Colonic mucosa (tissue), 4 donors: Measurements from ENCODE around the gene SMYD1. TPM values are rescaled to one million over a fixed set of nuclear protein-coding genes. Genes with fewer than 3 reads are reported as not detected.

ENCODE experiments used
- DNase-seq: peaks from one replicate; pipeline ENCODE4 v3.0.0-alpha.2; 2020
- H3K27ac ChIP-seq: fragments of 200-600 bp; one replicate; pipeline ENCODE4 v1.8.0; 2021
- H3K27me3 ChIP-seq: fragments of 200-600 bp; one replicate; pipeline ENCODE4 v1.8.0; 2021
- H3K36me3 ChIP-seq: fragments of 200-600 bp; one replicate; pipeline ENCODE4 v1.8.0; 2021
- H3K4me1 ChIP-seq: fragments of 200-600 bp; one replicate; pipeline ENCODE4 v1.8.0; 2021; ENCODE audit warnings: mild to moderate bottlenecking
- H3K4me3 ChIP-seq: fragments of 200-600 bp; one replicate; pipeline ENCODE4 v1.8.0; 2021
- H3K9ac ChIP-seq, 2 donors: one replicate each; pipeline ENCODE4 v1.7.0; 2013; ENCODE audit warnings: control low read depth in 2 of 2, low read depth in 2 of 2, low read length in 2 of 2
- H3K9me3 ChIP-seq: fragments of 200-600 bp; one replicate; pipeline ENCODE4 v1.8.0; 2021
- CTCF ChIP-seq: fragments of 200-600 bp; IDR thresholded peaks from one replicate; pipeline ENCODE4 v1.8.0; 2022; ENCODE audit warnings: antibody characterized with exemption, mild to moderate bottlenecking
- intact Hi-C: fragments of 100-400 bp; cut with DNase I; formaldehyde crosslinking; loops from one replicate; pipeline ENCODE4 v1.14.1; 2022
- total RNA-seq, 2 donors: library from RNA; stranded (reverse); fragmentation: NEBNext Ultra II Directional in 1 of 2; extraction: Animal tissue kit (Norgen Biotek cat#: 25700) in 1 of 2; gene quantifications; one replicate each; pipeline ENCODE4 v1.2.1, GENCODE V29; 2021
- donor health status: healthy.
- donor health status: DM: no; HTN: no; CAD: no.
- donor health status: DM: no; HTN: no; CAD: no.

Gene SMYD1
- total RNA-seq, 2 donors from 2014 or later, result 1.9 TPM; not detected in 1

DNA sequence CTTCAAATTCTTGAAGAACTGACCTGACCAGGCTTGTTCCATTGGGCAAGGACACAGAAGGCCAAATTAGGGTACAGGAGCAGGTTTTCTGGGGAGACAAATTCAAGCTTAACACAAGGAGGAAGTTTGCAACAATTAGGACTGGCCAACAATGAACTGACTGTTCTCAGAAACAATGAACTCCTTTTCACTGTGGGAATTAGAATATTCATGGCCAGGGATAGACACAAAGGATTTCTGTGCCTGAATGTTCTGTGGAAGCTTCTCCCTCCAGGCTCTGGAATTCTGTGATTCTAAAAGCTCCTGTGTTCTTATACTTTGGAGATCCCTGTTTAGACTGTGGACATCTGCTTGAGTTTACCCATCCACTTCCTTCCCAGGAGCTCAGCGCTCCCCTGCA is 15.2 kb downstream of the SMYD1 start:
- Histone ChIP-seq H3K9ac (no peak overlapping the region), H3K36me3 (no peaks in the 10 kb centered on the region), H3K27ac (no peak overlapping the region), H3K4me3 (no peak overlapping the region), H3K4me1 (no peaks in the 10 kb centered on the region), H3K9me3 (no peaks in the 10 kb centered on the region), H3K27me3 (no peaks in the 10 kb centered on the region)
- intact Hi-C loops, result no loop called here
- TF ChIP-seq CTCF, result no peak
- no peak for DNase-seq

GRCh38 chr2:88085099-88085498 is 17.5 kb downstream of the SMYD1 start:
- Histone ChIP-seq H3K9me3 (no peaks in the 10 kb centered on the region), H3K9ac (no peak overlapping the region), H3K4me1 (no peaks in the 10 kb centered on the region), H3K4me3 (no peak overlapping the region), H3K36me3 (no peaks in the 10 kb centered on the region), H3K27me3 (no peaks in the 10 kb centered on the region), H3K27ac (no peak overlapping the region)
- DNase-seq, result no peak
- TF ChIP-seq CTCF, result no peak
- intact Hi-C loops, result no loop called here

- H3K27ac ChIP-seq, result no peak overlapping the region
- no peak for DNase-seq
- no peaks in the 10 kb centered on the region for H3K27me3 ChIP-seq
- H3K4me3 ChIP-seq, result no peak overlapping the region
- H3K9ac ChIP-seq, result no peak overlapping the region
- TF ChIP-seq CTCF, result no peak
- H3K9me3 ChIP-seq, result no peaks in the 10 kb centered on the region
- intact Hi-C loops, result no loop called here
- no peaks in the 10 kb centered on the region for H3K36me3 ChIP-seq
- H3K4me1 ChIP-seq, result no peaks in the 10 kb centered on the region
Observed at GRCh38 chr2:88085602-88086001, 18.0 kb downstream of the SMYD1 start.

DNA sequence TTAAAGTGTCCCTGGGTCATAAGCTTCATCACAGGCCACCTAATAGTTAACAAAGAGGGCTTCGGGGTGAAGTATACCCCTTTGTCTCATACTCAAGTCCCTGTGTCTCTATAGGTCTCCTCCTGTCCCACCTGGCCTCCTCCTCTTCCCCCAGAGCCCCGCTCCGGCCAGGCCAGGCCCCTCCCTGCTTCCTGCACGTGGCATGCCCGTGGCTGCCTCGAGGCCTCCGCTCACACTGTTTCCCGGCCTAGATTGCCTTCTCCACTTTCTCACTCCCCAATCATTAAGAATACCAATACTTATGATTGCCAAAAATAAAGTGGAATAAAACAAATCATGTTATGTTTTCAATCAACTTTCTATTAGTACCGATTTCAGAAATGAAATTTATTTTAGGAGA is 18.8 kb downstream of the SMYD1 start:
- no peak for TF ChIP-seq CTCF
- Histone ChIP-seq H3K9me3 (no peaks in the 10 kb centered on the region), H3K4me3 (no peak overlapping the region), H3K9ac (no peak overlapping the region), H3K4me1 (no peaks in the 10 kb centered on the region), H3K27ac (no peak overlapping the region), H3K27me3 (no peaks in the 10 kb centered on the region), H3K36me3 (no peaks in the 10 kb centered on the region)
- DNase-seq, result no peak
- intact Hi-C loops, result no loop called here

GRCh38 chr2:88087073-88087472 is 19.4 kb downstream of the SMYD1 start:
- Histone ChIP-seq H3K36me3 (no peaks in the 10 kb centered on the region), H3K27me3 (no peaks in the 10 kb centered on the region), H3K9ac (no peak overlapping the region), H3K27ac (no peak overlapping the region), H3K4me1 (no peaks in the 10 kb centered on the region), H3K4me3 (no peak overlapping the region), H3K9me3 (no peaks in the 10 kb centered on the region)
- intact Hi-C loops, result no loop called here
- no peak for TF ChIP-seq CTCF
- DNase-seq, result no peak

GRCh38 chr2:88087763-88088162 is 20.1 kb downstream of the SMYD1 start:
- intact Hi-C loops, result no loop called here
- H3K9me3 ChIP-seq, result no peaks in the 10 kb centered on the region
- no peak for DNase-seq

More at GRCh38 chr2:88087763-88088162, 20.1 kb downstream of the SMYD1 start:
- Histone ChIP-seq H3K4me3 (no peak overlapping the region), H3K36me3 (no peaks in the 10 kb centered on the region), H3K27ac (no peak overlapping the region), H3K27me3 (no peaks in the 10 kb centered on the region), H3K4me1 (no peaks in the 10 kb centered on the region), H3K9ac (no peak overlapping the region)
- no peak for TF ChIP-seq CTCF
